Hematopoietic multipotent progenitor cell treated with erythropoietin and hydrocortisone succinate and interleukin-3 and kit ligand, for 6 days (in vitro differentiated cells): ENCODE data around the gene CCDC81.
"Not testable (repeated sequence)": the region's sequence is repeated elsewhere in the genome, so short reads cannot be mapped to it uniquely, and the experiment has no call there.

Source experiments
- DNase-seq: peaks from one replicate; pipeline ENCODE4 v3.0.0-alpha.2; 2015

CCDC81 gene

DNA sequence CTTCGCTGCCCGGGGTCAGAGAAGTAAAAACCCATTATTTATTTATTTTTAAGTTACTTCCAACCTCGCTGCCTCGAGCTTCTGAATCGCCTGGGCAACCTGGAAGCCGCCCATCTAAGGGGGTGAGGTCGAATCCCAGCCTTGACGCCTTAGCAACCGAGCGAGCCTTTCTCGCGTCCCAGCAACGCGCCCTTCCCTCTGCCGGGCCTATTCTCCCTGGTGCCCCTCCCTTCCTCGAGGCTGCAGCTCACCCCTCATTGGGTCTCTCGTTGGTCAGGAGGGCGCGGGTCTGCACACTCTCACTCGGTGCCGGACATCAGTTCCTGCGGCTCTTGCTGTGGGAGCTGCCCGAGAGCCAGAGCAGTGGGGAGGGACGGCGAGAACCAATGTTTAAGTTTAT lies at the start of gene CCDC81:
Gene CCDC81 (plus strand): TSS at position 302 of the 400 bp plus-strand sequence. CDS start 277 bp downstream, outside the sequence.
- no peak for DNase-seq

- no peak for DNase-seq
These were observed 39.4 kb upstream of the CCDC81 start for GRCh38 chr11:86335131-86335767.

- DNase-seq, result no peak
These were observed 37.5 kb upstream of the CCDC81 start for GRCh38 chr11:86337227-86337626.

DNA sequence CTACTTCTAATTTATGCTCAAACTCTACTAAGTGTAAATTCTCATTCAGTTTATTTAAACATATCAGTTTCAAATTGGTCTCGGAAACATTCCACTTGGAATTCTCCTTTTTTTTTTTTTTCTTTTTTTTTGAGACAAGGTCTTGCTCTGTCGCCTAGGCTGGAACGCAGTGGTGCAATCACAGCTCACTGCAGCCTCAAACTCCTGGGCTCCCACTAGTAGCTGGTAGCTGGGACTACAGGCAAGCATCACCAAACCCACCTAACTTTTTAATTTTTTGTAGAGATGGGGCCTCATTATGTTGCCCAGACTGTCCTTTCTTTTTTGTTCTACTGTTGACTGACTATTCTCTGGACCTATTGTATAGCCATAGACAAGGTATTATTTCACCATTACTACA lies 33.3 kb upstream of the CCDC81 start:
- no peak for DNase-seq

DNA sequence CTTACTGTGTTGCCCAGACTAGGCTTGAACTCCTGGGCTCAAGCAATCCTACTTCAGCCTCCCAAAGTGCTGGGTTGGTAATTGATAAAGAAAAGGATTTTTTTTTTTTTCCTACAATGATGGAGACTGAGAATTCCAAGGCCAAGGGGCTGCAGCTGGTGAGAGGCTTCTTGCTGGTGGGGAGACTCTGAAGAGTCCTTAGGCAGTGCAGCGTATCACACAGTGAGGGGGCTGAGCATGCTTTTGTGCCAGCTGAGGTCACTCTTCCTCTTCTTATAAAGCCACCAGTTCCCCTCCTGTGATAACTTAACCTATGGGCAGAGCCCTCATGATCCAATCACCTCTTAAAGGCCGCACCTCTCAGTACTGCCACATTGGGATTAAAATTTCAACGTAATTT lies 28.2 kb upstream of the CCDC81 start:
- DNase-seq, result peak; percentile 11

DNA sequence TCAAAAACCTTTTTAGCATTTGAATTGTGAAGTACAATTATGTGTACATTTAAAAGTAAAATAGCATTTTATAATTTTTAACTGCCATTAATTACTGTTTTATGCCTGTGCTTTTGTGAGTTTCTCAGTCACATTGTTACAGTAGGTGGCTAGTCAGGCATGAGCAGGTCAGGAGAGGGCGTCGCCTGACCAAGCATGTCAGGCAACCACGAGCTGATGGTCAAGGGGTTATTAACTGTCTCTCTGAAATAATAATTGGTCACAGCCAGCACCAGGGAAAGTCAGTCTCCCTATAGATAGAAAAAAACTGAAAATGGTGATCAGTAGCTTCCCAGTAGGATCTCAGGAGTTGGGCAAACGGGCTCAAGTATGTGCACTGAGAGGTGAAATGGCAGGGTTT lies 19.4 kb upstream of the CCDC81 start:
- no peak for DNase-seq

DNA sequence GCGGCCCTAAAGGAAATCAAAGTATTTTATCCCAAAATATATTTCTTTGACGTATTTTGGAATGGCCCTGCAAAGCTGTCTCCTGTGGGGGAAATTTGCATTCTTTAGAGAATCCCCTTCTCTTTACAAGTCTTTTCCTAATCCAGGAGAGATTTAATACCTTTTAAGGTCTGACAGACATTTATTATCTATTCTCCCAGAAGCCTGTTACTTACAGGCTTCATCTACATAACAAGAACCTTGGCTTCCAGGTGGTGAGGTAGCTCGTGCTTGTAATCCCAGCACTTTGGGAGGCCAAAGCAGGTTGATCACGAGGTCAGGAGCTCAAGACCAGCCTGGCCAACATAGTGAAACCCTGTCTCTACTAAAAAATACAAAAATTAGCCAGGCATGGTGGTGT lies 17.3 kb upstream of the CCDC81 start:
- DNase-seq, result not testable (repeated sequence)

- no peak for DNase-seq
These were observed 16.0 kb upstream of the CCDC81 start for GRCh38 chr11:86358720-86359119.

DNA sequence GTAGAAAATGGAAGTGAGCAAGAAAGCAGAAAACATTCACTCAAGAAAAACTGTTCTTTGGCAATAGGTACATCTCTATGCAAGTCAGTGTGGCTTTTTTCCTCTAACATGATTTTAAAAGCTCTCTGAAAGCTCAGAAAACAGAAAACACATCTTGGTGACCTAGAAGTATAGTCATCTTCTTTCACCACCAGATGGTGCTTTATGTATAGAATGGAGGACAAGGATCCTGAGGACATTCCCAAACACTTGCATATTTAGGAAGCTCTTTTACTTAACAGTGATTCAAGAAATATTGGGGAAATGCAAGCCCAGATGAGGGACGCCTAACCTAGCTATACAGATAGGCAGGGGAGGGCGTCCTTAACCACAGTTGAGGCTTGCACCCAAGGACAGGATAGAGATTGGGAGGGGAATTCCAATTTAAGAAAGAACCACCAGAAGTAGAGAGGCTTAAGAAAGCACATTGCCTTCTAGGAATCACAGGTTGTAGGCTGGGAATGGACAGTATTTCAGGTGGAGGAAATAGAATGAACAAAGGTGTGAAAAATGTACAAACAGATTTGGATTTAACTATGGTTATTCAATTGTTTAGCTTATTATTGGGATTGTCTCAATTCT lies 13.8 kb upstream of the CCDC81 start:
- no peak for DNase-seq

- DNase-seq, result no peak
These were observed 11.3 kb upstream of the CCDC81 start for GRCh38 chr11:86363424-86363823.

- DNase-seq, result no peak
These were observed 9.1 kb upstream of the CCDC81 start for GRCh38 chr11:86365546-86365945.

DNA sequence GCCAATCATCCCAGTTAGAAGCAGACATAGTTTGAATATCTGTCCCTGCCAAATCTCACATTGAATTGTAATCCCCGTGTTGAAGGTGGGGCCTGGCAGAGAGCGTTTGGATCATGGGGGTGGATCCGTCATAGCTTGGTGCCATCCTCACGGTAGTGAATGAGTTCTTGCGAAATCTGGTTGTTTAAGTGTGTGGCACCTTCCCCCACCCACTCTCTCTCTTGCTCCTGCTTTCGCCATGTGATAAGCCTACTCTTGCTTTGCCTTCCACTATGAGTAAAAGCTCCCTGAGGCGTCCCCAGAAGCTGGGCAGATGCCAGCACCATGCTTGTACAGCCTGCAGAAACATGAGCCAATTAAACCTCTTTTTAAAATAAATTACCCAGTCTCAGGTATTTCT lies 5.0 kb upstream of the CCDC81 start:
- no peak for DNase-seq

- DNase-seq, result no peak
These were observed 4.5 kb upstream of the CCDC81 start for GRCh38 chr11:86370171-86370570.

DNA sequence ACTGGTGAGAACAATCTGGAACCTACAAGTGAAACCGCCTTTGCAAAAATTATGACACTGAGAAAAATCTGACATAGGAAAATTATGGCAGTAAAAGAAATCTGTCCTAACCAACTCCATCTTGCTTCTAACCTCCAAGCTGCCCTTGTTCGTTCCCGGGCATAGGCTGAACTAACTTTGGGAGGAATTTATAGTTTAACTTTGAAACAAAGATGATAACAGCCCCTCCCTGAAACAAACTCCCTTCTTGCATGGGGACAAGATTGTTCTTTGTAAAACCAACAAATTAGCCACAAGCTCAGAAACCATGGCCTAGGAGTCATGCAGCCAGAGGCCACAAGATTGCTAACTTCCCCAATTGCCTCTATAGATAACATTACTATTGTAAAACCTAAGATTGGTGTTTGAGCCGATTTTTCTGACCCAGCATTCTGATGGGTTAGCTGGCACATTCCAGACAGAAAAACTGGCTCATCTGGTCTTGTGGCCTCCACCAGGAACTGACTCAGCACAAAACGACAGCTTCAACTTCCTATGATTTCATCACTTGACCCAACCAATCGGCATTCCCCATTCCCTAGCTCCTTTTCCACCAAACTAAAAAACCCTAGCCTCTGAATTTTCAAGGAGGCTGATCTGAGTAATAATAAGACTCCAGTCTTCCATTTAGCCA lies 3.6 kb upstream of the CCDC81 start:
- DNase-seq, result peak; percentile 43

GRCh38 chr11:86372041-86372440 lies 2.6 kb upstream of the CCDC81 start:
- DNase-seq, result no peak

GRCh38 chr11:86372586-86372985 lies 2.1 kb upstream of the CCDC81 start:
- DNase-seq, result no peak

DNA sequence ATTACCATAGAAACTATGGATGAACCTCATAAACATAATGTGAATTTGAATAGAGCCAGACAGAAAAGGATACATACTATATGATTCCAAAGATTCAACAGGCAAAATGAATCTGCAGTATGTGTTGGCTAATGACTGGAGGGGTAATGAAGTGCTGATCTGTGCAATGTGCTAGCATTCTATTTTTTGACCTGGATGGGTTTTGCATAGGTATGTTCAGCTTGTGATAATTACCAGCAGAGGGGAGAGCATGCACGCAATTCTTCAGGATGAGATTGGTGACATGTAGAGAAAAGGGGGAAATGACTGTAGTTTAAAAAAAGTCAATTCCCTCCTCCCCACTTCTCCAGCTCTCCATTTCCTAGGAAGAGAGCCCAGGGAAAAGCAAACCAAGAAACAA lies 618 bp upstream of the CCDC81 start:
- DNase-seq, result no peak

- no peak for DNase-seq
These were observed 3.3 kb downstream of the CCDC81 start for GRCh38 chr11:86377972-86378371.

DNA sequence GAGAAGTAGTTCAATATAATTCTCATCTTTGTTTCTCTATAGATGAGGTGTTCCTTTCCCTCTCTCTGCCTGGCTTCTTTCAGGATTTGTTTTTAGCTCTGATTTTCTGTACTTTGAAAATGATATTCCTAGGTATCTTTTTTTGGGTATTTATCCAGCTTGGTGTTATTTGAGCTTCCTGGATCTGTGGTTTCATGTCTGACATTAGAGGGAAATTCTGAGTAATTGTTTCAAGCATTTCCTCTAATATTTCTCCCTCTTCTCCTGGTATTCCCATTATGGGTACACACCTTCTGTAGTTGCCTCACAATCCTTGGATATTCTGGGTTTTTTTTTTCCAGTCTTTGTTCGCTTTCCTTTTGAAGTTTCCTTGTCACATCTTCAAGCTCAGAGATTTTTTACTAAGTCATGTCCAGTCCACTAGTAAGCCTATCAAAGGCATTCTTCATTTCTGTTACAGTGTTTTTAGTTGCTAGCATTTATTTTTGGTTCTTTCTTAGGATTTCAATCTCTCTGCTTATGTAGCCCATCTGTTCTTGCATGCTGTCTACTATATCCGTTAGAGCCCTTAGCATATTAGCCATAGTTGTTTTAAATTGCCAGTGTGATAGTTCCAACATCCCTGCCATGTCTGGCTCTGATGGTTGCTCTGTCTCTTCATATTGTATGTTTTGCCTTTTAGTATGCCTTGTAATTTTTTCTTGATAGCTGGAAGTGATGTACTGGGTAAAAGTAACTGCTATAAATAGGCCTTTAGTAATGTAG lies 5.8 kb downstream of the CCDC81 start:
- DNase-seq, result no peak

- no peak for DNase-seq
These were observed 8.6 kb downstream of the CCDC81 start for GRCh38 chr11:86383041-86383955.

- DNase-seq, result no peak
These were observed 11.6 kb downstream of the CCDC81 start for GRCh38 chr11:86386283-86386682.

DNA sequence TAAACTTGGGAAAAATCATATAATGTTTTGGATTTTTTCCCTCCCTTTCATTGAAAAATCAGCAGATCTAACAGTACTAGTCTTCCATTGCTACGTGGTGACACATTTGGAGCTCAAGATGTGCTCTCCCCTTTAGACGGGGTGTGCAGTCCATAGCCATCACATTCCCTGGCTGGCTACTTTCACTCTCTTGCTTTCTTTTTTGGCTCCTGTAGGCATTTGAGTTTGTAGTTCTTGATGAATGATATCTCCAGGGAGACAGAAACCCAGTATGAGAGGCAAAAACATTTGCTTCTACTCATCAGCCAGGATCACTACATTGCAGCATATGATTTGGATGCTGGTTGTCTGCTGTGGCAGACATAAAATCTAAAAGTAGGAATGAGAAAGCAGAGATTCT lies 12.1 kb downstream of the CCDC81 start:
- no peak for DNase-seq

GRCh38 chr11:86388198-86388597 lies 13.5 kb downstream of the CCDC81 start:
- DNase-seq, result no peak
